ENCODE measurements around the gene ZBTB46.

- TF ChIP-seq EZH2 (IDR thresholded peaks at IDR 0.05; ENCODE audit: borderline replicate concordance, low read depth, low read length, severe bottlenecking) = no peak
- TF ChIP-seq, protein P1, sequence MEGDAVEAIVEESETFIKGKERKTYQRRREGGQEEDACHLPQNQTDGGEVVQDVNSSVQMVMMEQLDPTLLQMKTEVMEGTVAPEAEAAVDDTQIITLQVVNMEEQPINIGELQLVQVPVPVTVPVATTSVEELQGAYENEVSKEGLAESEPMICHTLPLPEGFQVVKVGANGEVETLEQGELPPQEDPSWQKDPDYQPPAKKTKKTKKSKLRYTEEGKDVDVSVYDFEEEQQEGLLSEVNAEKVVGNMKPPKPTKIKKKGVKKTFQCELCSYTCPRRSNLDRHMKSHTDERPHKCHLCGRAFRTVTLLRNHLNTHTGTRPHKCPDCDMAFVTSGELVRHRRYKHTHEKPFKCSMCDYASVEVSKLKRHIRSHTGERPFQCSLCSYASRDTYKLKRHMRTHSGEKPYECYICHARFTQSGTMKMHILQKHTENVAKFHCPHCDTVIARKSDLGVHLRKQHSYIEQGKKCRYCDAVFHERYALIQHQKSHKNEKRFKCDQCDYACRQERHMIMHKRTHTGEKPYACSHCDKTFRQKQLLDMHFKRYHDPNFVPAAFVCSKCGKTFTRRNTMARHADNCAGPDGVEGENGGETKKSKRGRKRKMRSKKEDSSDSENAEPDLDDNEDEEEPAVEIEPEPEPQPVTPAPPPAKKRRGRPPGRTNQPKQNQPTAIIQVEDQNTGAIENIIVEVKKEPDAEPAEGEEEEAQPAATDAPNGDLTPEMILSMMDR (IDR thresholded peaks at IDR 0.05; ENCODE audit: borderline replicate concordance, extremely low read depth, low read length, poor library complexity, severe bottlenecking) = no peak
Observed at GRCh38 chr20:63807654-63808053, 23.4 kb downstream of the ZBTB46 start.

Data from DND-41 (cell line).